LoVo (cell line): Measurements from ENCODE around the gene WWC2.
A peak's percentile ranks its signal among the peaks of the same experiment; 100 is the strongest.

Experiments used
- DNase-seq: peaks from one replicate; pipeline ENCODE4 v3.0.0-alpha.2; 2016; ENCODE audit warnings: low spot score

Gene WWC2

GRCh38 chr4:183329954-183330742, 231.1 kb downstream of the WWC2 start:
- DNase-seq: no peak

- no peak for DNase-seq
Observed at GRCh38 chr4:183330841-183331240, 231.8 kb downstream of the WWC2 start.

GRCh38 chr4:183332447-183332846, 233.4 kb downstream of the WWC2 start:
- DNase-seq: no peak

- DNase-seq: no peak
Observed at GRCh38 chr4:183333202-183333601, 234.1 kb downstream of the WWC2 start.

- DNase-seq: peak; percentile 82
Observed at GRCh38 chr4:183333983-183334382, 234.9 kb downstream of the WWC2 start.

GRCh38 chr4:183335369-183335940, 236.4 kb downstream of the WWC2 start:
- peak; percentile 68 for DNase-seq

- no peak for DNase-seq
Observed at GRCh38 chr4:183337349-183337748, 238.3 kb downstream of the WWC2 start.

- DNase-seq: no peak
Observed at GRCh38 chr4:183337833-183338232, 238.8 kb downstream of the WWC2 start.

- no peak for DNase-seq
Observed at GRCh38 chr4:183342541-183343533, 243.8 kb downstream of the WWC2 start.

- DNase-seq: no peak
Observed at GRCh38 chr4:183343730-183344129, 244.7 kb downstream of the WWC2 start.

- no peak for DNase-seq
Observed at GRCh38 chr4:183344523-183345255, 245.6 kb downstream of the WWC2 start.

- DNase-seq: no peak
Observed at GRCh38 chr4:183345261-183345660, 246.2 kb downstream of the WWC2 start.

- DNase-seq: no peak
Observed at GRCh38 chr4:183347146-183347545, 248.1 kb downstream of the WWC2 start.

- no peak for DNase-seq
Observed at GRCh38 chr4:183347566-183347965, 248.5 kb downstream of the WWC2 start.

- DNase-seq: no peak
Observed at GRCh38 chr4:183348136-183348535, 249.1 kb downstream of the WWC2 start.

- DNase-seq: no peak
Observed at GRCh38 chr4:183348706-183349659, 249.9 kb downstream of the WWC2 start.

- DNase-seq: no peak
Observed at GRCh38 chr4:183349673-183350072, 250.6 kb downstream of the WWC2 start.

GRCh38 chr4:183350317-183351071, 251.4 kb downstream of the WWC2 start:
- no peak for DNase-seq

GRCh38 chr4:183352546-183352945, 253.5 kb downstream of the WWC2 start:
- no peak for DNase-seq

GRCh38 chr4:183353557-183353956, 254.5 kb downstream of the WWC2 start:
- no peak for DNase-seq
